ENCODE measurements around the gene EPB41L3.
"Not testable (repeated sequence)": the region's sequence is repeated elsewhere in the genome, so short reads cannot be mapped to it uniquely, and the experiment has no call there.

EPB41L3 gene

DNA sequence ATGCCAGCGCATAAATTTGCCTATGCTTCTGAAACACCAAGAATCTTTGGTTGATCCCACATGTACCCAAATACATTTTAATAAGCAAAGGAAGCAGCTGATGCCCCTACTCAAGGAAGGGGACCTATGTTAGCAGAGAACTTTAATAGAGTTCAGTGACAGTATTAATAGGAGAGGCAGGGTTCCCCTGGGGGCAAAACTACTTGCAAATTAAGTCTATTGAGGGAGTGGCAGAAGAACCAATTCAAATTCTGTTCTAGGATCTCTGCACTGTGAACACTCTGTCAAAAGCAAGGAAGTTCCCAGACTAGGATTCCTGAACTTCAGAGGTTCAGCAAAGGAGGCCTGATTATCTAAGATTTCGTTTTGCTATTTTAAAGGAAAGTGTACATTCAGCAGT, 47.5 kb downstream of the EPB41L3 start:
- DNase-seq (ENCODE audit: low read depth in 2 of 2): no peak

DNA sequence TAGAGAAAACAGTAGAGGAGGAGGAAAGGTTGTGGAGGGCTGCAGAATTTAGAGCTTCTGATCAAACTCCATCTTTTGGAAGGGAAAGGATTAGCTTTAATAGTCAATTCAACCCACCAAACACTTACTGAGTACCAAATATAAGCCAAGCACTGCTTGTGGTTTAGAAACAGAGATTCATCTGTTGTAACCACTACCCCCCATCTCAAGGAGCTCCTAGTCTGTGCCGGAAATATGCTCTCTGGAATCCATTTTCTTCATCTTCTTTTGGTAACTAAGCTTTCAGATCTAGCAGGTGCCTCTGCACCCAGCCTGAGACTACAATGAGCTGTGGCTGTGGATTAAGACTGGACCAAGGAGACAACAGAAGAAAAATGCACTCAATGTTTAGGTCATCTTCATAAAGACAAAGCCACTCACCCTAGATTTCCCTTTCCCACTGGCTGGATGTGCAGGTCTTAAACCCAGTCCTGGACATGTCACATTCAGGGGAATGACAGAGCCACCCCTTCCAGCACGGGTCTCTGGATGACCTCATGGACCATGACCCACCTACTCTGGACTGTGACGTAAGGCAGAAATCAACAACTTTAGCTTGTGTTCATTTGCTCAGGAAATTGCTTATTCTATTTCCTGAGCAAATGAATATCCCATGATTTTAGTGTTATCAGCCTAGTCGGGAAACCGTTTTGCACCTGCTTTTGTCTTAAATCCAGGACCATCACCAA, 52.9 kb downstream of the EPB41L3 start:
- no peak for DNase-seq (ENCODE audit: low read depth in 2 of 2)

DNA sequence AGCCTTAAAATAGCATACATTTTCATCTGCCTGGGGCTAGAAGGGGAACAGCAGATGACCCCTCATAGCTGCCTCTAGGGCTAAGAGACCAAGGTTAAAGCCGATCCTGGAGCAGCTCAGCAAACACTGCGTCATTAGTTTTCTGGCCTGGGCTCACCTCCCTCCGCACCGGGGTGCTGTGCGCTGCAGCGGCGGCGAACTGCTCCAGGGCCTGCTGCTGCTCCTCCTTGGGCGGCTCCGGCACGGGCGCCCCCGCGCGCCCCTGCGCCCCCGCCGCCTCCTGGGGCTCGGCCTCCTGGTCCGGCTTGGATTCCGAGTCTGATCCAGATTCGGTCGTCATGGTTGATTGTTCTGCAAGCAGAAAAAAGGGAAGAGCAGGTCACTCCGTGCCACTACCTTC, 55.0 kb downstream of the EPB41L3 start:
- DNase-seq (ENCODE audit: low read depth in 2 of 2): no peak

DNA sequence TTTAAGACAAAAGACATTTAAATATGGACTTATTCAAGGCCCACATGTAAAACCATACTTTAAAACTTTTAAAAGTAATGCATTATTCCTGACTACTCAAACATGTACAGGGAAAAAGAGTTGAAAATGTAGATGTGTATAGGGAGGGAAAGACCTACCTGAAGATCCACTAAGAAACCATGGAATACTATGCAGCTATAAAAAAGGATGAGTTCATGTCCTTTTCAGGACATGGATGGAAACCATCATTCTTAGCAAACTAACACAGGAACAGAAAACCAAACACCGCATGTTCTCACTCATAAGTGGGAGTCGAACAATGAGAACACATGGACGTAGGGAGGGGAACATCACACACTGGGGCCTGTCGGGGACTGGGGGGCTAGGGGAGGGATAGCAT, 55.8 kb downstream of the EPB41L3 start:
- DNase-seq (ENCODE audit: low read depth in 2 of 2): not testable (repeated sequence)

DNA sequence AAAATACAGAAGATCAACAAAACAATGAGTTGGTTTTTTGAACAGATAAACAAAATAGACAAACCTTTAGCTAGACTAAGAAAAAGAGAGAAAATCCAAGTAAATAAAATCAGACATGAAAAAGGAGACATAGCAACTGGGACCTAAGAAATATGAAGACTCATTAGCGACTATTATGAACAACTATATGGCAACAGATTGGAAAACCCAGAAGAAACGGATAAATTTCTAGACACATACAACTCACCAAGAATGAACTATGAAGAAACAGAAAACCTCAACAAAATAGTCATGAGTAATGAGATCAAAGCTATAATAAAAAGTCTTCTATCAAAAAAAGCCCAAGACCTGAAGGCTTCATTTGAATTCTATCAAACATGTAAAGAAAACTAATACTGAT, 59.3 kb downstream of the EPB41L3 start:
- no peak for DNase-seq (ENCODE audit: low read depth in 2 of 2)

- no peak for DNase-seq (ENCODE audit: low read depth in 2 of 2)
These were observed 62.2 kb downstream of the EPB41L3 start for GRCh38 chr18:5481621-5482020.

DNA sequence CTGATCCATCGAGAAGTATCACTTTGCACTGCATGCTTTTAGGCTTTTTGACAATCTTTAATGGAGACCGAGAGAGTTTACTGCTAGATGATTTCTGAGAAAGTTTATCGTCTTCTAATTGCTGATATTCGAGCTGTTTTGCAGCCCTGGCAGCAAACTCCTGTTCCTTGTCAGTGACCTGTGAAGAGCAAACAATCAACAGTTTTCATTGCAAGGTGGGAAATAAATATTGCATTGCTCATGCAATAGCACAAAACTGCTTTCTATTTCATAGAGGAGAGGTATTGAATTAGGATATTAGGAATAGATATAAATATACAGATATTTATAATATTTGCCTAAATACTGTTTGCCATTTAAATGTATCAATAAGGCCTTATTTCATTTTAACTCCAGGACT, 65.5 kb downstream of the EPB41L3 start:
- DNase-seq (ENCODE audit: low read depth in 2 of 2): no peak

DNA sequence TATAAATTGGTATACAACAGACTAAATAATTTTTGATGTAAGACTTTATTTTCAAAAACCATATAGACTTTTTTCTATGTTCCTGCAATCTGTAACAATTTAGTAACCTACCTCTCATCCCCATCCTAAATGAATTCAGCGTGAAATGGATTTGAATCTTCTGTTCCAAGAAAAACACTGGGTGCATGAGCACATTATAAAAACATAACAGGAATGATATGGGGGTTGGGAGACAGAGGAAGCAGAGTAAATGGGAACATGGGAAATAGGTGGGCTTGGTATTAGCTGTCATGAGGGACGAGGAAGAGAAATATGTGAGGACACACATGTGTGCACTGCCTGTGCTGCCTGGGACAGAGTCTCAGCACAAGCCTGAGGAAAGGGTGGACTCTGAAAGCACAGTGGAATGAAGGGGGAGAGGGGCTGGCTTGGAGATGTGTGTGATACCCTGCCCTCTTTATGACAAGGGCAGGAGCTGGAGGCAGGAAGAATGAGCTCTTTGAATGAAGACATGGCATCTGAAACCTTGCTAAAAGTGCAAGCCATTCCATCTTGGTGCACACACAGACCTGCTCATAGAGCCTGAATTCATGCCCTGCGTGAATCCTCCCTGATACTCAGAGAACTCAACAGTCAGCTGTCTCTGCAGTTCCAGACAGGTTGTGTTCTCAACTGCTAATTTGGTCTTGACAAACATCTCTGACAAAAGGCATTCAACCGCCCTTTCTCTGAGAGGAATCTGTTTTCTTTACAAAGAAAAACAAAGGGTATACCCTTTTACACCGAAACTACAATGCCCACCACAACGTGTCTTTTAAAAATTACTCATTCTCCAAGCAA, 66.6 kb downstream of the EPB41L3 start:
- DNase-seq (ENCODE audit: low read depth in 2 of 2): no peak

- no peak for DNase-seq (ENCODE audit: low read depth in 2 of 2)
These were observed 68.5 kb downstream of the EPB41L3 start for GRCh38 chr18:5475267-5475666.

DNA sequence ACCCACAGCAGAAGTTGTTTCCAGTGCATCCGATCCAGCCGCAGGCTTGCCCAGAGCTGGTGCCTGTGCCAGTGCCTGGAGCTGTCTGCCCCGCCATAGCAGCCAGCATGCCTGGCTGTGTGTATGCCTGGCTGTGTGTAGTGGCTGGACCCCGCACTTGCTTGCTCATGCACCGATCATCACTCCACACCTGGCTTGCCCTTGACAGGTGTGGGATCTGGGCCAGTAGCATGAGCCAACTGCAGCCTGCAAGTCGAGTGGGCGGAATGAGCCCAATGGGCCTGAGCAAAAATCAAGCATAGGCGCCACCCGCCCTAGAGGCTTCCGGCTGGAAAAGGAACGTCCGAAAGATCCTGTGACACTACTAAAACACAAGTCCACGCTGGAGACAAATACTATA, 74.5 kb downstream of the EPB41L3 start:
- DNase-seq (ENCODE audit: low read depth in 2 of 2): no peak

DNA sequence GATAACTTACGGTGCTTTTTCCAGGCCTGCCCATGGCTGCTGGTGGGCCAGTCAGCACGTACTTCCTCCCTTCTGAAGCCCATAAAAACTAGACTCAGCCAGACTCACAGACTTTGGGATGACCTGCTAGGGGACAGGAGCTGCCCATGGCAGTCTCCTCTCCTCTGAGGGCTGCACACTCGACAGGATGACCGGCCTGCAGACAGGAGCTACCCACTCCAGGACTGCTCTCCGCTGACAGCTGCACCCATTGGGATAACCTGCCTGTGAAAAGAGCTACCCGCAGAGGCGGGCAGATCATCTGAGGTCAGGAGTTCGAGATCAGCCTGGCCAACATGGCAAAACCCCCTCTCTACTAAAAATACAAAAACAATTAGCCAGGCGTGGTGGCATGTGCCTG, 75.4 kb downstream of the EPB41L3 start:
- DNase-seq (ENCODE audit: low read depth in 2 of 2): no peak

- DNase-seq (ENCODE audit: low read depth in 2 of 2): no peak
These were observed 76.1 kb downstream of the EPB41L3 start for GRCh38 chr18:5467671-5468070.

DNA sequence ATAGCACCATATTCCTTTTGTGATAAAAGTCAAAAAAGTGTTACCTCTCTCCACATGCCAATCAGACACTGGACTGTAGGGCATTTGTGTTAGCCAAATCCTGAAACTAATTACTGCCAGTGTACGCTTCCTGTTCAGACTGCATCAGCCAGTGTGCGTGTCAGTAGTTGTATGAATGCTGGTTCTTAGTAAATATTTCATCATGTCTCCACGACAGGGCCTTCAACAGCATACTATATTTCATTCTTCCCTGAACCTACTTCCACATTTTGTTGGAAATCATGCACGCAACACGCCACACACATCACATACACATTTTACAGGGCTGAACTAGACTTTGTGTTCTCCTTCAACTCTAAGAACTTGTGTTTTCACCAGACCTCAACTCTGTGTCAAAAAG, 77.5 kb downstream of the EPB41L3 start:
- DNase-seq (ENCODE audit: low read depth in 2 of 2): no peak

DNA sequence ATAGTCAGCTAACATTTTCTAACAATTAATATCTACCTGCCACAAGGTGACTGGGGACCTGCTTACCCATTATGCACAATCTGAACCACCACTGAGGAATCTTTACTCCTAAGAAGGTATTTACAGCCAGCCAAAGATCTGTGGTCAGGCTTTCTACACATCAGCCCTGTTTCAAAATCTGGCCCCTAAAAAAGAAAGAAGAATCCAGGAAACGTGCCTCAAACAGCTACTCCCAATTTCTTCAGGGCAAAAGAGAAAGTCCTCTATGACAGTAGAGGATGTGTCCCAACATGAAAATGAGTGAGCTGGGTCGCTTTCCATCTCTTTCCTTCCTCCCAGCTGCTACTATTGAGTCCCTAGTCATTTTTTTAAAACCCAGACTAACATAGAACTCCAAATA, 79.5 kb downstream of the EPB41L3 start:
- DNase-seq (ENCODE audit: low read depth in 2 of 2): no peak

DNA sequence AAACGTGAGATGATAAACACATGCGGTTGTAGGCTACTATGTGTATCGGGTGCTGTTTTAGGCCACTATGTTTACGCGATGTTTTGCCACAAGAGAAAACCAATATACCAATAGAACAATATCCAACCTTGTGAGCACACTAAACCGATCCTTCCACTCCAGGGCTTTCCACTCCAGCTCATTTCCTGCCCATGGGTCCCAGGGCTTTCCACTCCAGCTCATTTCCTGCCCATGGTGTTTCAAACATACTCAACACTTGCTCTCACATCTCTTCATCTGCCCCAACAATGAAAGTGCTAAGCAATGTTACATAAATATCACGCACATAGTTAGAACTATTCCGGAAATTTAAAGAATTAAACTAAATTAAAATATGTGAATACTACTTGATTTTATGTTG, 80.0 kb downstream of the EPB41L3 start:
- DNase-seq (ENCODE audit: low read depth in 2 of 2): no peak

DNA sequence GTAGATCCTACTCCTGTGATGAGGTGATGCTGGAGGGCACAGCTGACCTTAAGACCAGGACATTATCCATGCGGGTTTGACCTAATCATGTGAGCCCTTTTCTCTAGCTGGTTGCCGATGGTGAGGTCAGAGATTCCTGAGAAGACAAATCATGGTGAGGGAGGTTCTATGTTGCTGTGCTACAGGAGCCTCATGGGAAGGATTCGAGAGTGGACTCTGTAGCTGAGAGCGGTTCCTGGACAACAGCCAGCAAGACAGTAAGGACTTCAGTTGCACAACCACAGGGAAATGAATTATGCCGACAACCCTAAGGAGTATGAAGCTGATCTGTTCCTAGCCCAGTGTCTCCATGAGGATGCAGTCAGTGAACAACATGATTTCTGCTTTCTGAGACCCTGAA, 80.4 kb downstream of the EPB41L3 start:
- no peak for DNase-seq (ENCODE audit: low read depth in 2 of 2)

DNA sequence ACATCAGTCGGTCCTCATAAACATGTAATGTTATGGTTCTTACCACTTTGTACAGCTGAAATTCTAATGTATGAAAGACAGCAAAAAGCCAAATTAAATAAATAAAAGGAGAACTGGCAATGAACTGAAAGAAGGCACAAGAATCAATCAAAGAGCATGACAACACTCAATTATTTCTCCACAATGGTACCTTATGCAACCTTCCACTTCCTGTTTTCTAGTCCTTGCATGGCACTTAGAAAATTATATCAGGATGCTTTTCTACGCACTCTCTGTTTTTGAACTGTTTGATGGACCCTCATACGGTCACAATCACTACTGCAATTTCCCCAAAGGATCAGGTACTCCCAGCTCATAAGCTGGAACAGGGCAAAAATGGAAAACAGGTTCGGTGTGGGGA, 81.6 kb downstream of the EPB41L3 start:
- DNase-seq (ENCODE audit: low read depth in 2 of 2): no peak

DNA sequence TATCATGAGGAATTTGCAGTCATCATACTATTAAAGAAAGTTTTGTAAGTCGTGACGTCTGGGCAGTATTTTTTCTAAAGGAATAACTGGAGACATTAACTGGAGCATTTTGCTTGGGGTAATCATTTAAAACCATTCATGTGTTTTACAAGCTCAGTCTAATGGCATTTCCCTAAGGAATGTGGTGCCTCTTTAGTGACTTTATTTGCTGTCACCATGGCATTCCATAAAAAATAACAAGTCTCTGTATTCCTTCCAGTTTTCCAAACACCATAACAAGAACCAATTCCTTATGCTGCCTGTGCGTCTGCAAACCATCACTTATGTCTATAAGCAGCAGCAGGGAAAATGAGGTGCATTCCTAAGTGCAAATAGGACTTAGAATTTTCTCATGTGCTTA, 82.8 kb downstream of the EPB41L3 start:
- no peak for DNase-seq (ENCODE audit: low read depth in 2 of 2)

DNA sequence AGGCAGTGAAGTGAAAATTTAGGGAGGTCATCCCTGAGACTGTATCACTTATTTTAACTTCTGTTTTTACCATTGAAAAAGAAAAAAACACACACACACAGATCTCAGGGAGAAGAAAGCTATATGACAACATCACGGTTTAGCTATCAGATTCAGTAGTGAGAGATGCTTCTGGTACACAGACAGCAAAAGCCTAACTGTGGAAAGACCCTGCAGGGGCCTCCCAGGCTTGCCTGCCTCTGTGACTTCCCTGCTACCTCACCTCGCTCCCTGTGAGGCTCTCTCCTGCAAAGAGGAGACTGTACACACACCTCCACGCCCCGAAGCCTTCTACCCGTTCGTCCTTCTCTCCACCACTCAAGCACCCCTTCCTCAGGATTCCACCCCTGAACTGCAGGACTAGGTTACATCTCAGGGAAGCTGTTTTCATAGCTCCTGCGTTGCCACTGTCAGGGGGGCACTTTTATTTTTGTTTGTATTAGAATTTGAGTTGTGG, 86.3 kb downstream of the EPB41L3 start:
- DNase-seq (ENCODE audit: low read depth in 2 of 2): no peak

DNA sequence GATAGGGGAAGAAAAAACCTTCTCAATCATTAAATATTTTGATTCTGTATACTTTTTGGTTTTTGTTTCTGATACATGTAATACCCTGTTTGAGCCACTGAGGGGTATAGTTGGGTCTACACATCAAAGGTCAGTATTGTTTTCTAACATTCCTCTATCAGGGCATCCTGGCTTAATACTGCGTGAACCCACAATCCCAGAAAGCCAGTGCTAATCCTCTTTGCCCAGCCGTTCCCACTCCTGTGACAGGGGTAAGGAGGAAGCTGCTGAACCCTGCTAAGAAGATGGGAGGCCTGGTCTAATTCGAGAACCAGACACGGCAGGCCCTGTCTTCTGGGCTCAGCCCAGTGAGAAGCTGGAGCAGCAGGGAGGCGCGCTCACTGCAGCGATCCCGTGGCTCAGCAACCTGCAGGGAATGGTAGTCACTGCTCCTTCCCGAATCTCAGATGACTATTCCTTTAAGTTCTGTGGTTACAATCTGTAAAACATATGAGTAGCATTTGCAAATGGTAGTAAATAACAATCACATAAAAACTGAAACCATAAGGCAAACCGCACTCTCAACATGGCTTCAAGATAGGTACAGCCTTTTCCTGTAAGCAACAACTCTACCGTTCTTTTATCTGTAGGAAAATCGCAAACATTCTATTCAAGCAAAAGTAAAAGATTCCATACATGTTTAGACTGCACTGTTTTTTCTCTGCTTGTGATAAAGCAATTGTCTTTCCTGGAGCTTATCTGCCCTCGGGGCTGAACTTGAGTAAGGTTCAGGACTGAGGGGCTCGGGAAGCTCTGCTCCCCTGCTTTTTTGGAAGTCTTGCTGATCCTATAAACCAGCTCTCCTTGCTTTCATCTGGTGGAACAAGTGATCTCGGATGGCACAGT, 87.0 kb downstream of the EPB41L3 start:
- no peak for DNase-seq (ENCODE audit: low read depth in 2 of 2)

DNA sequence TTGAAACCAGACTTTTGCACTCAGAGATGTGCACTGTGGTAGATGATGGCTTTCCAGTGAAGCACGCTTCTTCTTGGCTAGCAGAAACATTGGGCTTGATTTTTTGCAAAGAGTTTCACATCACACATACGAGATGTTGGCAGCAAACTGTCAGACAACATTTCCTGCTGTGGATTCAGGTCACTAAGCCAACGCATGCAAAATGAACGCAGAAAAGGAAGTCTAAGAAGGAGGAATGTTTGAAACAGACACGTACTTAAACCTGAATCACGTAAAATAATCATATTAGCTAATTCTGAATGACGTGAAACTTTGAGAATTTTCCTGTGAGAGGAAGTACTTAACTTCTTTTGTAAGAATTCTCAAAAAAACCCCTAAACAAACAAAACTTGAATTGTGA, 88.1 kb downstream of the EPB41L3 start:
- DNase-seq (ENCODE audit: low read depth in 2 of 2): no peak

- no peak for DNase-seq (ENCODE audit: low read depth in 2 of 2)
These were observed 90.8 kb downstream of the EPB41L3 start for GRCh38 chr18:5452943-5453443.
